ENCODE results near the gene CIAO2B. TPM values are rescaled to one million over a fixed set of nuclear protein-coding genes. Genes with fewer than 3 reads are reported as not detected.

Gene CIAO2B
- total RNA-seq, 2 donors from 2014 or later, result 105 to 146 TPM

DNA sequence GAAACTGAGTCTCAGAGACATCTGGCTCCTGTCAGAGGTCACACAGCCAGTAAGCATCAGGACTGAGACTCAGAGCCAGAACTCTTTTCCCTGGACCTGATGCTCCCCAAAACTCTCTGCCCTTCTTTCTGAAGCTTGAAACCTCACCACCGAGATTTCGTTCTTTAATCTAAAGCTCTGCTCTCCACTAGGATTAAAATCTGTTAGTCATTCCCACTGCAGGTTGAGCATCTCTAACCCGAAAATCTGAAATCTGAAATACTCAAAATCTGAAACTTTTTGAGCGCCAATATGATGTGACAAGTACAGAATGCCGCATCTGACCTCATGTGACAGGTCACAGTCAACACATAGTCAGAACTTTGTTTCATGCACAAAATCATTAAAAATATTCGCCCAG is 17.7 kb downstream of the CIAO2B start:
- no peaks in the 10 kb centered on the region for H3K9me3 ChIP-seq
- H3K4me1 ChIP-seq, result no peaks in the 10 kb centered on the region
- TF ChIP-seq, protein P1, sequence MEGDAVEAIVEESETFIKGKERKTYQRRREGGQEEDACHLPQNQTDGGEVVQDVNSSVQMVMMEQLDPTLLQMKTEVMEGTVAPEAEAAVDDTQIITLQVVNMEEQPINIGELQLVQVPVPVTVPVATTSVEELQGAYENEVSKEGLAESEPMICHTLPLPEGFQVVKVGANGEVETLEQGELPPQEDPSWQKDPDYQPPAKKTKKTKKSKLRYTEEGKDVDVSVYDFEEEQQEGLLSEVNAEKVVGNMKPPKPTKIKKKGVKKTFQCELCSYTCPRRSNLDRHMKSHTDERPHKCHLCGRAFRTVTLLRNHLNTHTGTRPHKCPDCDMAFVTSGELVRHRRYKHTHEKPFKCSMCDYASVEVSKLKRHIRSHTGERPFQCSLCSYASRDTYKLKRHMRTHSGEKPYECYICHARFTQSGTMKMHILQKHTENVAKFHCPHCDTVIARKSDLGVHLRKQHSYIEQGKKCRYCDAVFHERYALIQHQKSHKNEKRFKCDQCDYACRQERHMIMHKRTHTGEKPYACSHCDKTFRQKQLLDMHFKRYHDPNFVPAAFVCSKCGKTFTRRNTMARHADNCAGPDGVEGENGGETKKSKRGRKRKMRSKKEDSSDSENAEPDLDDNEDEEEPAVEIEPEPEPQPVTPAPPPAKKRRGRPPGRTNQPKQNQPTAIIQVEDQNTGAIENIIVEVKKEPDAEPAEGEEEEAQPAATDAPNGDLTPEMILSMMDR (IDR thresholded peaks at IDR 0.05), result no peak
- intact Hi-C loops (cut with DNase I), result no loop called here
- no peak overlapping the region for H3K27ac ChIP-seq
- DNase-seq, result no peak
- H3K36me3 ChIP-seq, result no peaks in the 10 kb centered on the region
- H3K27me3 ChIP-seq, result no peaks in the 10 kb centered on the region
- no peak overlapping the region for H3K4me3 ChIP-seq
- no peak overlapping the region for H3K9ac ChIP-seq (ENCODE audit: low read depth in 2 of 2, low read length in 2 of 2)

DNA sequence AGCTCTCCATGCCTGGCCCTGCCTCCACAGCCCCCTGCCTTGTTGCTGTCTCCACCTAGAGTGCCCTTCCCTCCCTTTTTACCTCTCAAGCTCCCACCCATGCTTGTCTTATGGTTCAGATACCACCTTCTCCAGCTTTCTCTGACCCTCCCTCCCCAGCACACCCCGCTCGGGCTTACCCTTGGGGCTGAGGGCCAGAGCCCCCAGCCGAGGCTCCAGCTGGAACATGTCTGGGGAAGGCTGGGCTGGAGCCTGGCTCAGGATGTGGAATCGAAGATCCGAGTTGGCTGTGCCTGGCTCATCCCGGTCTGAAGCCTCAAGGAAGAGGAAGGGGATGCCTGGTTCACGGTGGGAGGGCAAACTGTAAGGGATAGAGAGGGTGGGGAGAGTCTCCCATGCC is 19.2 kb downstream of the CIAO2B start:
- H3K4me1 ChIP-seq, result no peaks in the 10 kb centered on the region
- no peak overlapping the region for H3K9ac ChIP-seq (ENCODE audit: low read depth in 2 of 2, low read length in 2 of 2)

DNA sequence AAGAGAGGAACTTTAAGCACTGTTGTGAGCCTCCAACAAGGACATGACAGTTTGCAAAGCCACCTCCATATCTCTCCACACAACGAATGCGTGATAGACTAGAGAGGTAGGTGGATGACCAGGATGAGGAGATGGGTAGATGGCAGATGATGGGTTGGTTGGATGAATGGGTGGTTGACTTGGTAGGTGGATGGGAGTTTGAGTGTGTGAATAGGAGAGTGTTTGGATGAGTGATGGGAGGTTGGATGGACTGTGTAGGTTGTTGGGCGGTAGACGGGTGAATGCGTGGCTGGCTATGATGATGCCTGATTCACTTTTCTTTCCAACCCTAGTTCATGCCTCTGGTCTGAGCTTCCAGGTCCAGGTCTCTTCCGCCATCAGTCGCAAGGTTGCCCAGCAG is 19.7 kb downstream of the CIAO2B start:
- no peaks in the 10 kb centered on the region for H3K9me3 ChIP-seq
- intact Hi-C loops (cut with DNase I), result no loop called here
- no peak for DNase-seq
- H3K4me1 ChIP-seq, result no peaks in the 10 kb centered on the region
- TF ChIP-seq, protein P1 (IDR thresholded peaks at IDR 0.05), result no peak
- H3K27me3 ChIP-seq, result no peaks in the 10 kb centered on the region
- H3K36me3 ChIP-seq, result no peaks in the 10 kb centered on the region
- H3K9ac ChIP-seq (ENCODE audit: low read depth in 2 of 2, low read length in 2 of 2), result no peak overlapping the region
- H3K4me3 ChIP-seq, result no peak overlapping the region
- no peak overlapping the region for H3K27ac ChIP-seq

More for the DNA sequence above, 19.2 kb downstream of the CIAO2B start:
- Histone ChIP-seq H3K9me3 (no peaks in the 10 kb centered on the region), H3K27me3 (no peaks in the 10 kb centered on the region), H3K4me3 (no peak overlapping the region), H3K36me3 (no peaks in the 10 kb centered on the region), H3K27ac (no peak overlapping the region)
- intact Hi-C loops (cut with DNase I), result no loop called here
- no peak for DNase-seq
- TF ChIP-seq, protein P1 (IDR thresholded peaks at IDR 0.05), result no peak

DNA sequence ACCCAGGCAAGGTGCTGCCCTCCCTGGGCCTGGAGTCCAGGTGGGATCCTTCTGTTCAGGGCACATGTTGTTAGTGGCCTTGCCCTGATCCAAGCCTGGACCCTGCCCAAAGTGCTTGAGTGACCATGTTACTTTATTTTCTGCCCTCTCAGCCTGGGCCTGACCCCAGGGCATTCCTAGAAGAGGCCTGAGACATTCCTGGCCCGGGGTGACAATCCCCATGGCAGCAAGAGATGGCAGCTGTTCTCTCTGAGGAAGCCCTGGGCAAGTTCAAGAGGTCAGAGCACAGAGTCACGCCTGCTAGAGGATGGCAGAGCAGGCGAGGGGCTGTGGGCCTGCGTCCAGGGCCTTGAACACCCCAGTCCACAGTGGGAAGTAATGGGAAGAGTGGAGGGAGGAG is 20.5 kb downstream of the CIAO2B start:
- intact Hi-C loops (cut with DNase I), result no loop called here
- DNase-seq, result no peak
- no peak overlapping the region for H3K9ac ChIP-seq (ENCODE audit: low read depth in 2 of 2, low read length in 2 of 2)
- H3K4me1 ChIP-seq, result no peaks in the 10 kb centered on the region
- H3K9me3 ChIP-seq, result no peaks in the 10 kb centered on the region
- H3K27me3 ChIP-seq, result no peaks in the 10 kb centered on the region
- no peak overlapping the region for H3K27ac ChIP-seq
- H3K36me3 ChIP-seq, result no peaks in the 10 kb centered on the region
- TF ChIP-seq, protein P1 (IDR thresholded peaks at IDR 0.05), result no peak
- no peak overlapping the region for H3K4me3 ChIP-seq

DNA sequence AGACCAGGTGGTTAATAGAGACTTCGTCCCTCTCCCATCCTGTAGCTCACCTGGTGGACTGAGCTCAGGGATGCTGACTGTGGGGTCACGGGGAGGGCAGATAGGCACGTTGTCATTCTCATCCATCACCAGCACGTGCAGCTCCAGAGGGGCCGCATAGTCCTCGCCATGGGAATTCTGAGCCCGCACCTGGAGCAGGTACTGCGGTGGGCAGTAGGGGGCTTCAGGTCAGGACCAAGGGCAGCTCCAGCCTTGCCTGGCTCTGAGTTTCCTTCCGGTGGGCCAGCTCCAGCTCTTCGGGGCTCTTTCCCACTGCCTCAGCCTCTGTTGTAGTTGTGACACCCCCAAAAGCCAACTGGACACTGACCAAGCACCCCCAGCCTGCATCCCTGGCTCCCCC is 21.1 kb downstream of the CIAO2B start:
- Histone ChIP-seq H3K4me3 (no peak overlapping the region), H3K9ac (ENCODE audit: low read depth in 2 of 2, low read length in 2 of 2) (no peak overlapping the region), H3K27ac (no peak overlapping the region), H3K9me3 (no peaks in the 10 kb centered on the region), H3K36me3 (no peaks in the 10 kb centered on the region), H3K4me1 (no peaks in the 10 kb centered on the region), H3K27me3 (no peaks in the 10 kb centered on the region)
- TF ChIP-seq, protein P1 (IDR thresholded peaks at IDR 0.05), result no peak
- no peak for DNase-seq
- intact Hi-C loops (cut with DNase I), result no loop called here

DNA sequence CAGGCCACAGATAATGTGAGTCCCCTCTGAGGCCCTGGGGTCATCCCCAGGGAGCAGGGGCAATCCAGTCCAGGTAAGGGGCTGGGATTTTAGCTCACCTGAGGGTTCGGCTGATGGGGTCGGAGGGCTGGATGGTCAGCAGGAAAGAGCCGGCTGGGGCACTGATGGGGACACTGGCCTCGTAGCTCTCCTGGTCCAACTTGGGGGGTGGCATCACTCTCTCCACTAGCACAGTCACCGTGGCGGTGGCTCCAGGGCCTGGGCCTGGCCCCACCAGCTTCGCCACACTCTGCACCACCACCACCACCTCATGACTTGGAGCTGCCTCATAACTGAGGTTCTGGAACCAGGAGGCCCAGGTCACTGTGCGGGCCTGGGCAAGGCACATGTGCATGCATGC is 22.4 kb downstream of the CIAO2B start:
- H3K36me3 ChIP-seq, result no peaks in the 10 kb centered on the region
- no peak overlapping the region for H3K9ac ChIP-seq (ENCODE audit: low read depth in 2 of 2, low read length in 2 of 2)
- no peaks in the 10 kb centered on the region for H3K27me3 ChIP-seq
- no peak for DNase-seq
- TF ChIP-seq, protein P1 (IDR thresholded peaks at IDR 0.05), result no peak
- no peak overlapping the region for H3K27ac ChIP-seq
- H3K9me3 ChIP-seq, result no peaks in the 10 kb centered on the region
- intact Hi-C loops (cut with DNase I), result no loop called here
- no peak overlapping the region for H3K4me3 ChIP-seq
- no peaks in the 10 kb centered on the region for H3K4me1 ChIP-seq
